IMR-90 (cell line): ENCODE results near the gene ZNF146.

Experiments used
- CEBPB ChIP-seq: IDR thresholded peaks from 2 replicates; pipeline ENCODE4 v1.6.1; 2012; ENCODE audit warnings: low read depth, low read length, improper control_type of control experiment
- CHD1 ChIP-seq: IDR thresholded peaks from 2 replicates; pipeline ENCODE4 v1.6.1; 2012; ENCODE audit warnings: low read depth, low read length, improper control_type of control experiment
- CTCF ChIP-seq: conservative IDR thresholded peaks from 2 replicates; pipeline ENCODE4 v1.5.1; 2012; ENCODE audit warnings: mild to moderate bottlenecking, low read depth, low read length, improper control_type of control experiment
- MAFK ChIP-seq: IDR thresholded peaks from 2 replicates; pipeline ENCODE4 v1.6.1; 2012; ENCODE audit warnings: low read depth, low read length, improper control_type of control experiment
- MAZ ChIP-seq: IDR thresholded peaks from 2 replicates; pipeline ENCODE4 v1.6.1; 2012; ENCODE audit warnings: low read depth, mild to moderate bottlenecking, low read length, improper control_type of control experiment, moderate library complexity, borderline replicate concordance
- POLR2A ChIP-seq: IDR thresholded peaks from 2 replicates; pipeline ENCODE4 v1.6.1; 2012; ENCODE audit warnings: mild to moderate bottlenecking, low read depth, low read length
- RAD21 ChIP-seq: IDR thresholded peaks from 2 replicates; pipeline ENCODE4 v1.6.1; 2012; ENCODE audit warnings: low read length, improper control_type of control experiment
- RCOR1 ChIP-seq: IDR thresholded peaks from 2 replicates; pipeline ENCODE4 v1.6.1; 2012; ENCODE audit warnings: mild to moderate bottlenecking, low read length, improper control_type of control experiment; ENCODE audit not compliant: insufficient replicate concordance
- TF ChIP-seq, protein P1 (sequence below): fragments of 150-350 bp; IDR thresholded peaks from 2 replicates; pipeline ENCODE4 v1.6.1; 2016; ENCODE audit warnings: low read depth, mild to moderate bottlenecking, low read length, moderate library complexity, borderline replicate concordance

GRCh38 chr19:36255316-36255715 lies 40.4 kb downstream of the ZNF146 start:
- TF ChIP-seq CTCF (no peak), POLR2A (no peak), CEBPB (no peak), MAFK (no peak), MAZ (no peak), RCOR1 (no peak), RAD21 (no peak), CHD1 (no peak)
- TF ChIP-seq, protein P1, sequence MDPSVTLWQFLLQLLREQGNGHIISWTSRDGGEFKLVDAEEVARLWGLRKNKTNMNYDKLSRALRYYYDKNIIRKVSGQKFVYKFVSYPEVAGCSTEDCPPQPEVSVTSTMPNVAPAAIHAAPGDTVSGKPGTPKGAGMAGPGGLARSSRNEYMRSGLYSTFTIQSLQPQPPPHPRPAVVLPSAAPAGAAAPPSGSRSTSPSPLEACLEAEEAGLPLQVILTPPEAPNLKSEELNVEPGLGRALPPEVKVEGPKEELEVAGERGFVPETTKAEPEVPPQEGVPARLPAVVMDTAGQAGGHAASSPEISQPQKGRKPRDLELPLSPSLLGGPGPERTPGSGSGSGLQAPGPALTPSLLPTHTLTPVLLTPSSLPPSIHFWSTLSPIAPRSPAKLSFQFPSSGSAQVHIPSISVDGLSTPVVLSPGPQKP, result no peak
